Gastrocnemius medialis (tissue), 4 donors: ENCODE results near the gene POU2F2. TPM values are rescaled to one million over a fixed set of nuclear protein-coding genes. Genes with fewer than 3 reads are reported as not detected.
"Not testable (repeated sequence)": the region's sequence is repeated elsewhere in the genome, so short reads cannot be mapped to it uniquely, and the experiment has no call there.

ENCODE experiments used
- ATAC-seq, 2 donors: fragments of 150-250 bp; one replicate each; pipeline ENCODE4 v1.9.1; 2016
- DNase-seq, 2 donors: peaks; one replicate each; pipeline ENCODE4 v3.0.0-alpha.2; 2019
- H3K27ac ChIP-seq, 4 donors: fragments of 200-600 bp; sonication (generic); 1 replicate in 1 of 4; 2 replicates in 3 of 4; pipeline ENCODE4 v1.5.1; 2016 to 2018; ENCODE audit warnings: mild to moderate bottlenecking in 2 of 4, moderate library complexity in 1 of 4
- H3K27me3 ChIP-seq, 3 donors: fragments of 200-600 bp; sonication (generic) in 2 of 3; 1 replicate in 1 of 3; 2 replicates in 2 of 3; pipeline versions ENCODE4 v1.5.1 to v1.6.0; 2016 to 2019; ENCODE audit warnings: mild to moderate bottlenecking in 1 of 3, moderate library complexity in 1 of 3
- H3K36me3 ChIP-seq, 2 donors: fragments of 200-600 bp; sonication (generic) in 1 of 2; one replicate each; pipeline ENCODE4 v1.5.1; 2017 to 2018
- H3K4me1 ChIP-seq, 2 donors: fragments of 200-600 bp; sonication (generic) in 1 of 2; one replicate each; pipeline ENCODE4 v1.5.1; 2016 to 2017; ENCODE audit warnings: mild to moderate bottlenecking in 2 of 2
- H3K4me3 ChIP-seq, 4 donors: fragments of 200-600 bp; sonication (generic) in 3 of 4; 1 replicate in 1 of 4; 2 replicates in 3 of 4; pipeline ENCODE4 v1.5.1; 2016 to 2019; ENCODE audit warnings: mild to moderate bottlenecking in 2 of 4
- H3K9me3 ChIP-seq, 3 donors: fragments of 200-600 bp; sonication (generic) in 2 of 3; 1 replicate in 1 of 3; 2 replicates in 2 of 3; pipeline ENCODE4 v1.5.1; 2016 to 2019
- CTCF ChIP-seq, 5 experiments: fragments of 450-650 bp in 3 of 5; fragments of 200-600 bp in 2 of 5; sonication (generic) in 2 of 5; IDR thresholded peaks in 4 of 5; conservative IDR thresholded peaks in 1 of 5; 1 replicate in 4 of 5; 2 replicates in 1 of 5; pipeline ENCODE4 v1.5.1; 2016 to 2019; ENCODE audit warnings: antibody characterized with exemption in 5 of 5, mild to moderate bottlenecking in 3 of 5, moderate library complexity in 3 of 5
- POLR2A ChIP-seq, 2 donors: fragments of 450-650 bp; IDR thresholded peaks; one replicate each; pipeline ENCODE4 v1.6.1; 2017; ENCODE audit warnings: antibody characterized with exemption in 2 of 2, mild to moderate bottlenecking in 2 of 2, moderate library complexity in 2 of 2
- in situ Hi-C, 4 donors: fragments of 200-750 bp; cut with MboI; loops; one replicate each; pipeline versions ENCODE4 v1.15.0 to v1.8.0; 2017; ENCODE audit warnings: low sequenced_read_pairs in 4 of 4
- intact Hi-C: fragments of 100-400 bp; cut with DNase I; formaldehyde crosslinking; loops from one replicate; pipeline ENCODE4 v1.15.1; 2023; ENCODE audit warnings: low total_unique reads
- total RNA-seq, 4 donors: library from RNA; depleted of rRNA; stranded (reverse); fragments of >200 nt; gene quantifications; one replicate each; pipeline versions ENCODE4 v1.1.0 to v1.2.3, GENCODE V29; 2016

Gene POU2F2
- total RNA-seq, 4 donors from 2014 or later: 0.26 to 1.7 (median 1.6) TPM; not detected in 1

GRCh38 chr19:42051166-42052115 lies 80.8 kb downstream of the POU2F2 start:
- TF ChIP-seq POLR2A (IDR thresholded peaks at IDR 0.05) (no peak), CTCF (IDR thresholded peaks at IDR 0.05 in 4 of 5, conservative IDR thresholded peaks at IDR 0.05 in 1 of 5) (no peak)
- H3K9me3 ChIP-seq: no peaks in the 10 kb centered on the region
- H3K4me1 ChIP-seq: peaks cover 13 to 14% of the 10 kb centered on the region in 2 donors
- intact Hi-C loops: no loop called here
- DNase-seq: no peak
- no peaks in the 10 kb centered on the region for H3K36me3 ChIP-seq
- ATAC-seq: no peak
- H3K27me3 ChIP-seq: no peaks in the 10 kb centered on the region
- in situ Hi-C loops: no loop called here
- H3K4me3 ChIP-seq: no peak overlapping the region
- no peak overlapping the region for H3K27ac ChIP-seq

- H3K9me3 ChIP-seq: no peaks in the 10 kb centered on the region
- in situ Hi-C loops (no loop called here), intact Hi-C loops (no loop called here)
- H3K27ac ChIP-seq: no peak overlapping the region
- peaks cover 13 to 14% of the 10 kb centered on the region in 2 donors for H3K4me1 ChIP-seq
- TF ChIP-seq CTCF (IDR thresholded peaks at IDR 0.05 in 4 of 5, conservative IDR thresholded peaks at IDR 0.05 in 1 of 5) (no peak), POLR2A (IDR thresholded peaks at IDR 0.05) (no peak)
- H3K27me3 ChIP-seq: no peaks in the 10 kb centered on the region
- no peaks in the 10 kb centered on the region for H3K36me3 ChIP-seq
- no peak overlapping the region for H3K4me3 ChIP-seq
- DNase-seq (no peak), ATAC-seq (no peak)
Observed at GRCh38 chr19:42048992-42049391, 83.3 kb downstream of the POU2F2 start.

GRCh38 chr19:42045575-42045974 lies 86.7 kb downstream of the POU2F2 start:
- no peak for TF ChIP-seq POLR2A (IDR thresholded peaks at IDR 0.05)
- TF ChIP-seq CTCF (IDR thresholded peaks at IDR 0.05 in 4 of 5, conservative IDR thresholded peaks at IDR 0.05 in 1 of 5): no peak
- Histone ChIP-seq H3K27ac (no peak overlapping the region), H3K27me3 (no peaks in the 10 kb centered on the region), H3K36me3 (no peaks in the 10 kb centered on the region), H3K9me3 (no peaks in the 10 kb centered on the region), H3K4me3 (no peak overlapping the region), H3K4me1 (no peaks in the 10 kb centered on the region)
- DNase-seq (no peak), ATAC-seq (no peak)
- in situ Hi-C loops: no loop called here
- intact Hi-C loops: no loop called here

- ATAC-seq (no peak), DNase-seq (no peak)
- in situ Hi-C loops: no loop called here
- peaks cover 10 to 12% of the 10 kb centered on the region in 2 donors for H3K4me1 ChIP-seq
- H3K36me3 ChIP-seq: no peaks in the 10 kb centered on the region
- H3K9me3 ChIP-seq: no peaks in the 10 kb centered on the region
- TF ChIP-seq CTCF (IDR thresholded peaks at IDR 0.05 in 4 of 5, conservative IDR thresholded peaks at IDR 0.05 in 1 of 5): no peak
- no peak for TF ChIP-seq POLR2A (IDR thresholded peaks at IDR 0.05)
- intact Hi-C loops: no loop called here
- H3K27me3 ChIP-seq: no peaks in the 10 kb centered on the region
- H3K27ac ChIP-seq: no peak overlapping the region
- H3K4me3 ChIP-seq: no peak overlapping the region
Observed at GRCh38 chr19:42042455-42043170, 89.6 kb downstream of the POU2F2 start.

- H3K27me3 ChIP-seq, intact Hi-C loops, H3K36me3 ChIP-seq, ATAC-seq, in situ Hi-C loops, DNase-seq, H3K27ac ChIP-seq, H3K9me3 ChIP-seq, H3K4me3 ChIP-seq: not testable (repeated sequence)
- peaks cover 10 to 12% of the 10 kb centered on the region in 2 donors for H3K4me1 ChIP-seq
Observed at GRCh38 chr19:42040491-42040890, 91.8 kb downstream of the POU2F2 start.
